ENCODE measurements around the gene NDUFS2. TPM values are rescaled to one million over a fixed set of nuclear protein-coding genes. Genes with fewer than 3 reads are reported as not detected.
"Not testable (repeated sequence)": the region's sequence is repeated elsewhere in the genome, so short reads cannot be mapped to it uniquely, and the experiment has no call there.

The NDUFS2 gene
- total RNA-seq, 1 experiment from 2014 or later, result 123 TPM

- ChIA-PET POLR2A (ENCODE audit: low non-redundant PET) (no interaction called here), CTCF (no interaction called here)
- TF ChIP-seq EZH2 (IDR thresholded peaks at IDR 0.05; ENCODE audit: borderline replicate concordance, low read depth, low read length, poor library complexity, severe bottlenecking) (no peak), CTCF (conservative IDR thresholded peaks at IDR 0.05; ENCODE audit: low read depth, low read length) (no peak)
- Histone ChIP-seq H3K27ac (ENCODE audit: low read depth, low read length, poor library complexity, severe bottlenecking) (no peak overlapping the region), H3K36me3 (ENCODE audit: insufficient read depth, low read length, poor library complexity, severe bottlenecking) (no peaks in the 10 kb centered on the region), H3K4me3 (ENCODE audit: low read depth, low read length, poor library complexity, severe bottlenecking) (no peak overlapping the region), H3K9me3 (ENCODE audit: low read depth, low read length, poor library complexity, severe bottlenecking) (no peaks in the 10 kb centered on the region), H3K27me3 (replicated peaks; ENCODE audit: insufficient read depth, low read depth, low read length, poor library complexity) (no peaks in the 10 kb centered on the region), H3K4me1 (ENCODE audit: insufficient read depth, low read length, poor library complexity, severe bottlenecking) (peaks cover 13% of the 10 kb centered on the region)
- no peak for DNase-seq (ENCODE audit: low spot score)
- intact Hi-C loops (cut with micrococcal nuclease; ENCODE audit: unreplicated experiment), result no loop called here
- no TSS peak for BruUV-seq (replicated peaks)
Measured at GRCh38 chr1:161222175-161223019, 20.2 kb downstream of the NDUFS2 start.

- Histone ChIP-seq H3K9me3 (ENCODE audit: low read depth, low read length, poor library complexity, severe bottlenecking) (no peaks in the 10 kb centered on the region), H3K27ac (ENCODE audit: low read depth, low read length, poor library complexity, severe bottlenecking) (no peak overlapping the region), H3K27me3 (replicated peaks; ENCODE audit: insufficient read depth, low read depth, low read length, poor library complexity) (no peaks in the 10 kb centered on the region), H3K36me3 (ENCODE audit: insufficient read depth, low read length, poor library complexity, severe bottlenecking) (peaks cover 9% of the 10 kb centered on the region), H3K4me1 (ENCODE audit: insufficient read depth, low read length, poor library complexity, severe bottlenecking) (peaks cover 18% of the 10 kb centered on the region), H3K4me3 (ENCODE audit: low read depth, low read length, poor library complexity, severe bottlenecking) (no peak overlapping the region)
- POLR2A ChIA-PET (ENCODE audit: low non-redundant PET), result no interaction called here
- DNase-seq (ENCODE audit: low spot score), result no peak
- CTCF ChIA-PET, result no interaction called here
- TF ChIP-seq EZH2 (IDR thresholded peaks at IDR 0.05; ENCODE audit: borderline replicate concordance, low read depth, low read length, poor library complexity, severe bottlenecking) (no peak), CTCF (conservative IDR thresholded peaks at IDR 0.05; ENCODE audit: low read depth, low read length) (no peak)
- no TSS peak for BruUV-seq (replicated peaks)
- intact Hi-C loops (cut with micrococcal nuclease; ENCODE audit: unreplicated experiment), result no loop called here
Measured at GRCh38 chr1:161223805-161224694, 21.9 kb downstream of the NDUFS2 start.

GRCh38 chr1:161224695-161225087 is 22.5 kb downstream of the NDUFS2 start:
- intact Hi-C loops (cut with micrococcal nuclease; ENCODE audit: unreplicated experiment), result loop anchor here (1.0 to 5.0 kb wide), 2 partner anchors 32 to 158 kb away; no protein-coding TSS in a partner anchor
- H3K36me3 ChIP-seq (ENCODE audit: insufficient read depth, low read length, poor library complexity, severe bottlenecking), result peaks cover 12% of the 10 kb centered on the region
- H3K27me3 ChIP-seq (replicated peaks; ENCODE audit: insufficient read depth, low read depth, low read length, poor library complexity); DNase-seq (ENCODE audit: low spot score); BruUV-seq (replicated peaks); H3K4me3 ChIP-seq (ENCODE audit: low read depth, low read length, poor library complexity, severe bottlenecking); H3K9me3 ChIP-seq (ENCODE audit: low read depth, low read length, poor library complexity, severe bottlenecking); H3K27ac ChIP-seq (ENCODE audit: low read depth, low read length, poor library complexity, severe bottlenecking); POLR2A ChIA-PET (ENCODE audit: low non-redundant PET): not testable (repeated sequence)
- peaks cover 18% of the 10 kb centered on the region for H3K4me1 ChIP-seq (ENCODE audit: insufficient read depth, low read length, poor library complexity, severe bottlenecking)
- CTCF ChIA-PET, result interaction anchor here (1.5 to 1.7 kb wide), 2 partner anchors 58 to 158 kb away, joined by 6 to 28 read pairs; partner anchors contain the start of gene PPOX

Measured in A673 (cell line).